COLO829 (cell line): Measurements from ENCODE around the gene ACSM2A.
"Not testable (repeated sequence)": the region's sequence is repeated elsewhere in the genome, so short reads cannot be mapped to it uniquely, and the experiment has no call there.

Experiments used
- DNase-seq: peaks from one replicate; pipeline ENCODE4 v3.0.0; 2012; ENCODE audit warnings: low spot score

ACSM2A gene

GRCh38 chr16:20451364-20451763 is at the start of gene ACSM2A:
Gene ACSM2A, plus strand, starts transcription at chr16:20451521. Its CDS starts 8,594 bp downstream, at chr16:20460115.
- DNase-seq, result not testable (repeated sequence)

- DNase-seq, result no peak
These were observed 48.7 kb upstream of the ACSM2A start for GRCh38 chr16:20402651-20403050.

- no peak for DNase-seq
These were observed 46.7 kb upstream of the ACSM2A start, which contains the start of gene PDILT for GRCh38 chr16:20404637-20405036. Gene PDILT, minus strand, starts transcription at chr16:20404737. Its CDS starts 5,437 bp downstream, at chr16:20399300.

- no peak for DNase-seq
These were observed 41.8 kb upstream of the ACSM2A start, which contains the start of gene ACSM5 for GRCh38 chr16:20409398-20410120. Gene ACSM5, plus strand, starts transcription at chr16:20409534. Its CDS starts 1,951 bp downstream, at chr16:20411485.

GRCh38 chr16:20410121-20410723 is 41.1 kb upstream of the ACSM2A start:
- no peak for DNase-seq

GRCh38 chr16:20411055-20411454 is 40.3 kb upstream of the ACSM2A start:
- DNase-seq, result no peak

GRCh38 chr16:20415541-20415940 is 35.8 kb upstream of the ACSM2A start:
- no peak for DNase-seq

- DNase-seq, result not testable (repeated sequence)
These were observed 32.2 kb upstream of the ACSM2A start for GRCh38 chr16:20419093-20419492.

GRCh38 chr16:20421748-20422147 is 29.6 kb upstream of the ACSM2A start:
- DNase-seq, result not testable (repeated sequence)

GRCh38 chr16:20423772-20424128 is 27.6 kb upstream of the ACSM2A start:
- not testable (repeated sequence) for DNase-seq

- DNase-seq, result no peak
These were observed 27.0 kb upstream of the ACSM2A start for GRCh38 chr16:20424129-20424866.

- DNase-seq, result not testable (repeated sequence)
These were observed 23.9 kb upstream of the ACSM2A start for GRCh38 chr16:20427401-20427797.

- DNase-seq, result not testable (repeated sequence)
These were observed 21.8 kb upstream of the ACSM2A start for GRCh38 chr16:20429499-20429898.

- not testable (repeated sequence) for DNase-seq
These were observed 20.8 kb upstream of the ACSM2A start for GRCh38 chr16:20430480-20430879.

- DNase-seq, result no peak
These were observed 20.4 kb upstream of the ACSM2A start for GRCh38 chr16:20430948-20431347.

- not testable (repeated sequence) for DNase-seq
These were observed 12.4 kb upstream of the ACSM2A start for GRCh38 chr16:20438950-20439349.

GRCh38 chr16:20439820-20440231 is 11.5 kb upstream of the ACSM2A start:
- not testable (repeated sequence) for DNase-seq

GRCh38 chr16:20440731-20441130 is 10.6 kb upstream of the ACSM2A start:
- not testable (repeated sequence) for DNase-seq

GRCh38 chr16:20441191-20441590 is 10.1 kb upstream of the ACSM2A start:
- DNase-seq, result no peak

GRCh38 chr16:20441859-20442258 is 9.5 kb upstream of the ACSM2A start:
- DNase-seq, result not testable (repeated sequence)

- not testable (repeated sequence) for DNase-seq
These were observed 4.5 kb upstream of the ACSM2A start for GRCh38 chr16:20446652-20447393.

GRCh38 chr16:20453633-20454032 is 2.3 kb downstream of the ACSM2A start:
- DNase-seq, result not testable (repeated sequence)
